Loucy (cell line): Measurements from ENCODE around the gene CWC22.
"Not testable (repeated sequence)": the region's sequence is repeated elsewhere in the genome, so short reads cannot be mapped to it uniquely, and the experiment has no call there.

ENCODE experiments used
- EZH2phosphoT487 ChIP-seq: fragments of 200-600 bp; IDR thresholded peaks from 2 replicates; pipeline ENCODE4 v1.6.1; 2018; ENCODE audit warnings: antibody characterized with exemption, mild to moderate bottlenecking, moderate library complexity, borderline replicate concordance
- TF ChIP-seq, protein P1 (sequence below): fragments of 200-600 bp; sonication (generic); conservative IDR thresholded peaks from 2 replicates; pipeline ENCODE4 v1.5.1; 2014; ENCODE audit warnings: mild to moderate bottlenecking, antibody characterized with exemption, low read length

DNA sequence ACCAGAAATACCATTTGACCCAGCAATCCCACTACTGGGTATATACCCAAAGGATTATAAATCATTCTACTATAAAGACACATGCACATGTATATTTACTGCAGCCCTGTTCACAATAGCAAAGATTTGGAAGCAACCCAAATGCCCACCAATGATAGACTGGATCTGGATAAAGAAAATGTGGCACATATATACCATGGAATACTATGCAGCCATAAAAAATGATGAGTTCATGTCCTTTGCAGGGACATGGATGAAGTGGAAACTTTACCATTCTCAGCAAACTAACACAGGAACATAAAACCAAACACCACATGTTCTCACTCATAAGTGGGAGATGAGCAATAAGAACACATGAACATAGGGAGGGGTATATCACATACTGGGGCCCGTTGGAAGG is 47.5 kb upstream of the CWC22 start:
- TF ChIP-seq, protein P1, sequence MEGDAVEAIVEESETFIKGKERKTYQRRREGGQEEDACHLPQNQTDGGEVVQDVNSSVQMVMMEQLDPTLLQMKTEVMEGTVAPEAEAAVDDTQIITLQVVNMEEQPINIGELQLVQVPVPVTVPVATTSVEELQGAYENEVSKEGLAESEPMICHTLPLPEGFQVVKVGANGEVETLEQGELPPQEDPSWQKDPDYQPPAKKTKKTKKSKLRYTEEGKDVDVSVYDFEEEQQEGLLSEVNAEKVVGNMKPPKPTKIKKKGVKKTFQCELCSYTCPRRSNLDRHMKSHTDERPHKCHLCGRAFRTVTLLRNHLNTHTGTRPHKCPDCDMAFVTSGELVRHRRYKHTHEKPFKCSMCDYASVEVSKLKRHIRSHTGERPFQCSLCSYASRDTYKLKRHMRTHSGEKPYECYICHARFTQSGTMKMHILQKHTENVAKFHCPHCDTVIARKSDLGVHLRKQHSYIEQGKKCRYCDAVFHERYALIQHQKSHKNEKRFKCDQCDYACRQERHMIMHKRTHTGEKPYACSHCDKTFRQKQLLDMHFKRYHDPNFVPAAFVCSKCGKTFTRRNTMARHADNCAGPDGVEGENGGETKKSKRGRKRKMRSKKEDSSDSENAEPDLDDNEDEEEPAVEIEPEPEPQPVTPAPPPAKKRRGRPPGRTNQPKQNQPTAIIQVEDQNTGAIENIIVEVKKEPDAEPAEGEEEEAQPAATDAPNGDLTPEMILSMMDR: not testable (repeated sequence)
- not testable (repeated sequence) for TF ChIP-seq EZH2phosphoT487
